T follicular helper cell (primary cell): ENCODE data around the gene CCDC144A.
"Not testable (repeated sequence)": the region's sequence is repeated elsewhere in the genome, so short reads cannot be mapped to it uniquely, and the experiment has no call there.

Experiments used
- DNase-seq: peaks from one replicate; pipeline ENCODE4 v3.0.0-alpha.2; 2020; ENCODE audit warnings: low read depth

The CCDC144A gene

GRCh38 chr17:16820161-16820877 is 130.3 kb downstream of the CCDC144A start:
- no peak for DNase-seq

- no peak for DNase-seq
These were observed 131.0 kb downstream of the CCDC144A start for GRCh38 chr17:16820979-16821543.

GRCh38 chr17:16822133-16822532 is 132.1 kb downstream of the CCDC144A start:
- not testable (repeated sequence) for DNase-seq

GRCh38 chr17:16823768-16824406 is 133.8 kb downstream of the CCDC144A start:
- DNase-seq = not testable (repeated sequence)
